DLD1 (cell line): Measurements from ENCODE around the gene MANEAL.

Experiments used
- in situ Hi-C: cut with HindIII; loops from 2 replicates; pipeline ENCODE4 v1.10.0; 2017; ENCODE audit warnings: low sequenced_read_pairs

MANEAL gene

DNA sequence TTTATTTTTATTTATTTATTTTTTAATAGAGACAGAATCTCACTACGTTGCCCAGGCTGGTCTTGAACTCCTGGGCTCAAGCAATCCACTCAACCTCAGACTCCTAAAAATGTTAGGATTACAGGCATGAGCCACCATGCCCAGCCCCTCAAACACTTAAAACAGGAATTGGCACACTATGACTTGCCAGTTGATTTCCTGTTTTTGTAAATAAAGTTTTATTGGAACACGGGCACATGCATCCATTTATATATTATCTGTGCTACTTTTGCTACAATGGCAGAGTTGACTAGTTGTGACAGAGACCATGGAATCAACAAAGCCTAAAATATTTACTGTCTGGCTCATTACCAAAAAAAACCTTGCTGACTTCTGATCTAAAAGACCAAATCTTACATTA, 30.4 kb downstream of the MANEAL start:
- in situ Hi-C loops, result no loop called here

DNA sequence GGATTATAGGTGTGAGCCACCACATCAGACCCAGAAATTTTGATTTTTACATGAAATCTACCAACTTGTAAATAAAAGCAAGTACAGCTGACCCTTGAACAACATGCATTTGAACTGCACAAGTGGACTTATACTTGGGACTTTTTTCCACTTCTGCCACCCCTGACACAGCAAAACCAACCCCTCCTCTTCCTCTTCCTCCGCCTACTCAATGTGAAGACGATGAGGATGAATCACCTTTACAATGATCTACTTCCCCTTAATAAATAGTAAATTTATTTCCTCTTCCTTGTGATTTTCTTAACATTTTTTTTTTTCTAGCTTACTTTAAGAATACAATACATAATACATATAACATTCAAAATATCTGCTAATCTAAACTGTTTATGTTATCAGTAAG, 31.9 kb downstream of the MANEAL start:
- in situ Hi-C loops, result no loop called here

DNA sequence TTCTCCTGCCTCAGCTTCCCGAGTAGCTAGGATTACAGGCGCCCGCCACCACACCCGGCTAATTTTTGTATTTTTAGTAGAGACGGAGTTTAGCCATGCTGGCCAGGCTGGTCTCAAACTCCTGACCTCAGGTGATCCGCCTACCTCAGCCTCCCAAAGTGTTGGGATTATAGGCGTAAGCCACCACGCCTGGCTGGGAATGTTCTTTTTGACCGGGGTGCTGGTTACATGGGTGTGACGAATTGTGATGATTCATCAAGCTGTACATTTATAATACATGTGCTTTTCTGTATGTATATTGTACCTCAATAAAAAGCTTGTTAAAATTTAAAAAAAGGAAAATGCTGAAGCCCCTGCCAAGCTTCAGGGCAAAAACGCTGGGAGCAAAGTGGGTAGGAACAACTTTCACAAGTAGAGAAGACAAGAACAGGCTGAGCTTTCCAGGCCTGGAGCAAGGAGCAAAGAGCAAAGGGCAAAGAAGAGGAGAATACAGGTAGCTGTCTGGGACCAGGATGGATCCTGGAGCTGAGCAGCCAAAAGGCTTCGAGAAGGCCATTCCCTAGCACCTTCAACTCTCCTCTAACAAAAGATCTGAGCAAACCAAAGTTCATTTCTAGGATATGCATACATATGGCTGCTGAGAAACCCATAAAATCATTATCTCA, 34.9 kb downstream of the MANEAL start:
- in situ Hi-C loops, result no loop called here

DNA sequence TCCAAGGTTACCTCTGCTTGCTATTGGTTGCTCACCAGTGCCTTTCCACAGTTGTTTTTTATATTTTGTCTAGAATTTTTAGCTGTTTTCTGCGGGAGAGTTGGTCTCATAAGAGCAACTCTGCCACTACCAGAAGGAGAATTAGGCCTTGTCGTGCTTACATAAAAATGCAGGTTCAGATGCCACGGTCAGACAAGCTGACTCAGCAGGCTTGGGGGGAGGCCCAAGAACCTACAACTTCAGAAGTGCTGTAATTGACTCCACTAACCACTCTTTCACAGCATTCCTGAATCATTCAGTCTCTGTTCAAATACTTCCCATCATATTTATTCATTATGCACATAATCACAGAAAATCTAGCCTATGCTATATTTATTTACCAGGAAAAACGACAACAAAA, 37.5 kb downstream of the MANEAL start:
- in situ Hi-C loops, result no loop called here

DNA sequence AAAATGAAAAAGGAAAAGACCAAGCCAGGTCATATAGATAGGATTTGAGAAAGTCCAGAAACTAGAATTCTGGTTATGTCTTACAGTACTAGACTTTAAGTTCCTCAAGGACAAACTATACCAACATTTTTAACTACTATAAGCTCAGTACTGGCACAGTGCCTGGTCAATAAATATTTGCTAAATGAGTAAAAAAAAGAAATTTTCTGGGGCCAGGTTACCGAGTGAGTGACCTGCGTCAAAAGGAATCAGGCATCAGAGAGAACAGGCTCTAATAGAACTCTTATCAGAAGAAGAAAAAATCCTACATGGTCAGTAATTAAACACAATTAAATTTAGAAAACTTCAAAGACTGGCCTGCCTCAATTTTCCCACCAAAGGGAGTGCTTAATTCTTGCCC, 38.2 kb downstream of the MANEAL start:
- in situ Hi-C loops, result no loop called here

DNA sequence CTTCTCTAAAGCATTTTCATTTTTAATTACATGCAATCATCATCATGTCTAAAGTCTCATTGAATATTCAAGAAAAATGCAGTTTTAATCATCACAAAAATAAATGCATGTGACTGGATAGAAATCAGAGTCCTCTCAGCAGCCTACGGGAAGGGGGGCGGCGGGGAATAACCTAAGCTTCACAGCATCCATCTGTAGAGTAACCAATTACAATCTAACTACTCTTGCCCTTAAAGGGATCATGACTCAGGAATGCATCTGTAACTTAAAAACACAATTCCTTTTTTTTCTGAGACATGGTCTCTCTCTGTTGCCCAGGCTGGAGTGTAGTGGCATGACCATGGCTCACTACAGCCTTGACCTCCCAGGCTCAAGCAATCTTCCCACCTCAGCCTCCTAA, 43.1 kb downstream of the MANEAL start:
- in situ Hi-C loops, result no loop called here

DNA sequence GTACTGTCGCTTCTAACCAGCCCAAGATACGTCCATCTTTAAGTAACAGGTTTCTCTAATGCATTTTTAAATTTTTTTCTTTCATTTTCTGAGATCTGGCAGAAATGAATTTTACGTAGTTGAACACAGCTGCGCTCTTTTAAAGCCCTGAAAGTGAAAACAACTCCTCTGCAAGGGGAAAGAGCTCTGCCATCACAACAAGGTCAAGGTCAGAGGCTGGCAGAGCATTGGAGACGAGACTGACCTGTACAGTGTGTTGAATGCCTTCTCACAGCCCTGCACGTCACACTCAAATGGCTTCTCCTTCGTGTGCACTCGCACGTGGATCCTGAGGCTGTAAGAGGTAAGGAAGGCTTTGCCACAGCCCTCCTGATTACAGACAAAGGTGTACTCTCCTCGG, 46.0 kb downstream of the MANEAL start:
- in situ Hi-C loops, result no loop called here

DNA sequence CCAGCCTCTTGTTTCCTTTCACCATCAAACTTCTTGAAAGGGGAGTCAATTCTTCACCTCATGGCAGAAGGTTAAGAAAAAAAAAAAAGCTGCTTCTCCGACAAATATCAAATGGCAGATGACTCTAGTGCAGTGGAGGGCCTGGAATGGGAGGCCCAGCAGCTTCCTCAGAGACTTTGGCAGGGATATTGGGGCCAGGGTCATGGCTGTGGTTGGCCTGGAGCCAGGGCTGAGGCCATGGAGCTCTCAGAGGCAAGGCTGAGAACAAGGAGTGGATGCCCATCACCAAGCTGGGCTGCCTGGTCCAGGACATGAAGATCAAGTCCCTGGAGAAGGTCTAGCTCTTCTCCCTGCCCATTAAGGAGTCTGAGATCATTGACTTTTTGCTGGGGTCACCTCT, 47.1 kb downstream of the MANEAL start:
- in situ Hi-C loops, result no loop called here

DNA sequence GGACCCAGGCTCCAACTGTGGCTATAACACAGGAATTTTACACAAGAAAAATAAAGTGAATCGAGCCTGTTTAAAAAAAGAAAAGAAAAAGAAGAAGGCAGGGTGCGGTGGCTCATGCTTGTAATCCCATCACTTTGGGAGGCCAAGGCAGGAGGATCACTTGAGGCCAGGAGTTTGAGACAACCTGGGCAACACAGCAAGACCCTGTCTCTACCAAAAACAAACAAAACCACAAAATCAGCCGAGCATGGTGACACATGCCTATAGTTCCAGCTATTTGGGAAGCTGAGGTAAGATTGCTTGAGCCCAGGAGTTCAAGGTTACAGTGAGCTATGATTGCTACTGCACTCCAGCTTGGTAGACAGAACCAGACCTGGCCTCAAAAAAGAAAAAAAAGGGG, 48.0 kb downstream of the MANEAL start:
- in situ Hi-C loops, result no loop called here

DNA sequence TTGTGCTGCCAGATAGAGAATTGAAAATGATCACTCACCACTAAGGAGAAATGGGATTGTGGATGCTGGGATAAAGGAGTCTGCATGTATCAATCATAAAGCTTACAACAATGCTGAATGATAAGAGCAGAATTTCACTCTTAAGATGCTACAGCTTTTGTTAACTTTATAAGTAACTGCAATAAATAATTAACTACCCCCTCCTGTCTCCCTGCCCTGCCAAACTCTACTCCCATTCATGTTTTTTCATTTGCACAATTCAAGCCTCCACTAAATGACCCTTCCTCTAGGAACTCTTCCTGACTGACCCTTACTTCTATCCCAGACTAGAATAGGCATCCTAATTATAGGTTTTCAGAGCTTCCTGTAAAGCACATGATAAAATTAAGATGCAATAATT, 50.9 kb downstream of the MANEAL start:
- in situ Hi-C loops, result no loop called here

DNA sequence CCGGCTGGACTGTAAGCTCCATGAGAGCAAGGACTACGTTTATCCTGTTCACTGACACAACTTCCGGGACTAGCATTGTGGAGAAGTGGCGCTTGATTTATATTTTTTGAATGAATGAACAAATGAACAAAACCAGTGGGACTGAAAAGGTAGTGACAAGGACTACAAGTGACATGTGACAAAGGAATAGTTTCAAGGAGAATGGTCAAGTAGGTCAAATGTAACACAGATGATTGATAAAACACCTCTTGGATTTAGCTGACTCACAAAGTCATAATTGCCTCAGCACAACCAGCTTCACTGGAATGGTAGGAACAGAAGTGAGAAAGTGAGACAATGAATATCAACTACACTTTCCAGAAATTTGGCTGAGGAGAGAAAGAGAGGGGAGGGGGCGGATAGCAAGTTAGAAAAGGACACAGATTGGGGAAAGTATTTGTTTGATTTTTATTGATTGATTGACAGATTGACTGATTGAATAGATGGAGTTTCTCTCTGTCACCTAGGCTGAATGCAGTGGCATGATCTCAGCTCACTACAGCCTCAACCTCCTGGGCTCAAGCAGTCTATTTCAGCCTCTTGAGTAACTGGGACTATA, 51.5 kb downstream of the MANEAL start:
- in situ Hi-C loops, result no loop called here

DNA sequence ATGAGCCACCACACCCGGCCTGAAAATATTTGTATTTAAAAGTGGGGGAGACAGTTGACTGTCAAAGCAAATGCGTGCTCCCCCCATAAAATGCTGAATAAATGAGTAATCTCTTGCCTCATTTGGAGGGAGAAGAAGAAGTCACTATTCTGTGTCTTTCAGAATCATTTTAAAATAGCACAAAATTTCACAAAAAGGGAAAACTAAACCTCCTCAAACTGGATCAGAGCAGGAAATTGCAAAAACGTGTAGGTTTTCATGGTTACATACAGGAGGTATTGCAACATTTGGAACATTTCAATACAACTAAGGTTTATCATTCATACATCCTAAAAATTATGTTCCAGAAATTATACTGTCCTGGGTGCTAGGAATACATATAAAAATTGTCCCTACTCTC, 52.1 kb downstream of the MANEAL start:
- in situ Hi-C loops, result no loop called here

DNA sequence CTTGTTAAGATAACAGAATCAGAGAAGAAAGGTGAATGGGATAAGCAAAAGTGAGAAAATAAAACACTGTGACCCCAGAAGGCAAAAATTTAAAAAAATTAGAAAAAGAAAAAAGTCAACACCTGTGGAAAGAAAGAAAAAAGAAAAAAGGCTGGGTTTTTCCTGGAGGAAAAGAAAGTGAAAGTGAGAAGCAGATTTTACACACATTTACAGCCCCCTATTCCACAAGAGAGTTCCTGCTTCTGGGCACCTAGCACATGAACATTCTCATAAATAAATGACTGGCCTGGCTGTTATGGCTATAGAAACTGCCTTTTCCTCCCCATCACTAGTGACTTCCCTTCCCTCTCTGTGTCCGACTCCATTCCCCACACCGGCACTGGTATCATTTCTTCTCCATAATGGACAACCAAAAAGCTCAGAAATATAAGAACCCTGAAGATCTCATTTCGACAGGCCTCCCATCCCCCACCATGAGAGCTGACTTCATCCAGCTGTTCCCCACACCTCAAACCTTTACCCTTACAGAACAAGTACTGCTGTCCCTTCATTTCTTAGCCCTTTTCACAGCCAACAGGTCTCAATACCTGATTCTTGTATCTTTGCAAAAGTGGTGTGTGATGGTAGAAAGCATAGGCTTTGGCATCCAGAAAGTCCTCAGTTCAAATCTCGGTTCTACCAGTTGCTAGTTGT, 53.1 kb downstream of the MANEAL start:
- in situ Hi-C loops, result no loop called here

DNA sequence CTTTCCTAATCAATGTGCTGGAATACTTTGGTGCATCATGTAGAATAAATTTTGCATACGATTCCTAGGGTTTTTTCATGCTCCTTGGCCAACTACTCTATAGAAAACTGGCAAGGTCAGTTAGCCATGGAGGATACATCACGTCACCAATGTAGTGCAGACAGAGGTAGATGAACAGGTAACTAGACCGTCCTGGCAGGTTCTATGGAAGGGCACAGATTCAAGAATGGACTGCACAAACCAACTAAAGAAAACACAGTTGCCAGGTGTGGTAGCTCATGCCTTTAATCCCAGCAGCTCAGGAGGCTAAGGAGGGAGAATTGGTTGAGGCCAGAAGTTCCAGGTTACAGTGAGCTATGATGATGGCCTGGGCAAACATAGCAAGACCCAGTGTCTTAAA, 55.8 kb downstream of the MANEAL start:
- in situ Hi-C loops, result no loop called here

DNA sequence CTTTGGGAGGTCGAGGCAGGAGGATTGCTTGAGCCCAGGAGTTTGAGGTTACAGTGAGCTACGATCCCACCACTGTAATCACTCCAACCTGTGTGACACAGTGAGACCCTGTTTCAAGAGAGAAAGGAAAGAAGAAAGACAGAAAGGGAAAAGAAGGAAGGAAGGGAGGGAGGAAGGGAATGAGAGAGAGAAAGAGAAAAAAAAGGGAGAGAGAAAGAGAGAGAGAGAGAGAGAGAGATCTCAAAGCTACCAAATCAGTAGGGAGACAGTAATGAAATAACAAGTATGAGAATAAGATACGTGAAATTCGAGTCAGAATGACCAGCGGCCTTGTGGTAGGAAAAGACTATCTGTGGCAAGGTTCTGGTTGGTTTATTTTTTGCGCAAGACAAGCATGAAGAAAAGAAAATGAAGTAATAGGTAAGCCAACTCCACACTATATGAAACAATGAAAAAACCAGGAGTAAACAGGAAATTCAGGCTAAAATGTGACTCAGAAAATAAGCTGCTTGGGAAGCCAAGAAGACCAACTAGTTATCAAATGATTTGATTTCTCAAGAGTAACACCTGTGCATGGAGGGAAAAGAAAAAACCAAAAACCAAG, 56.8 kb downstream of the MANEAL start:
- in situ Hi-C loops, result no loop called here
